Head of caudate nucleus (tissue), 42 donors: ENCODE data around the gene ST7.

Source experiments
- DNase-seq, 42 donors: peaks; one replicate each; pipeline versions ENCODE4 v3.0.0 to v3.0.0-alpha.2; 2020 to 2021; ENCODE audit warnings: mixed read lengths in 7 of 42
- intact Hi-C: fragments of 100-400 bp; cut with DNase I; formaldehyde crosslinking; loops from one replicate; pipeline ENCODE4 v1.15.0; 2022

The ST7 gene

GRCh38 chr7:117129521-117129955 lies 176.2 kb downstream of the ST7 start:
- no peak for DNase-seq
- intact Hi-C loops, result no loop called here

GRCh38 chr7:117130262-117130661 lies 177.0 kb downstream of the ST7 start:
- no peak for DNase-seq
- intact Hi-C loops, result no loop called here

- DNase-seq, result no peak
- intact Hi-C loops, result no loop called here
Observed at GRCh38 chr7:117132321-117133120, 179.2 kb downstream of the ST7 start.

GRCh38 chr7:117133125-117133524 lies 179.8 kb downstream of the ST7 start:
- intact Hi-C loops, result no loop called here
- no peak for DNase-seq

- no peak for DNase-seq
Observed at GRCh38 chr7:117134411-117134810, 181.1 kb downstream of the ST7 start.

GRCh38 chr7:117134889-117135552 lies 181.7 kb downstream of the ST7 start:
- intact Hi-C loops, result no loop called here
- DNase-seq, result no peak

More at GRCh38 chr7:117134411-117134810, 181.1 kb downstream of the ST7 start:
- intact Hi-C loops, result no loop called here

GRCh38 chr7:117135553-117135891 lies 182.2 kb downstream of the ST7 start:
- DNase-seq, result no peak
- intact Hi-C loops, result no loop called here

- intact Hi-C loops, result no loop called here
- no peak for DNase-seq
Observed at GRCh38 chr7:117137868-117138267, 184.6 kb downstream of the ST7 start.

GRCh38 chr7:117138495-117138894 lies 185.2 kb downstream of the ST7 start:
- intact Hi-C loops, result no loop called here
- DNase-seq, result no peak

- intact Hi-C loops, result no loop called here
- no peak for DNase-seq
Observed at GRCh38 chr7:117138981-117139380, 185.7 kb downstream of the ST7 start.

GRCh38 chr7:117139397-117139984 lies 186.2 kb downstream of the ST7 start:
- DNase-seq, result no peak
- intact Hi-C loops, result no loop called here

GRCh38 chr7:117140921-117141320 lies 187.6 kb downstream of the ST7 start:
- intact Hi-C loops, result no loop called here

GRCh38 chr7:117143066-117143465 lies 189.8 kb downstream of the ST7 start:
- intact Hi-C loops, result no loop called here

More at GRCh38 chr7:117140921-117141320, 187.6 kb downstream of the ST7 start:
- DNase-seq, result no peak

GRCh38 chr7:117143580-117143979 lies 190.3 kb downstream of the ST7 start:
- no peak for DNase-seq
- intact Hi-C loops, result no loop called here

More at GRCh38 chr7:117143066-117143465, 189.8 kb downstream of the ST7 start:
- DNase-seq, result no peak

GRCh38 chr7:117145333-117145732 lies 192.0 kb downstream of the ST7 start:
- intact Hi-C loops, result no loop called here
- DNase-seq, result no peak

GRCh38 chr7:117146059-117146458 lies 192.8 kb downstream of the ST7 start:
- intact Hi-C loops, result no loop called here
- DNase-seq, result no peak

GRCh38 chr7:117146511-117146910 lies 193.2 kb downstream of the ST7 start:
- intact Hi-C loops, result no loop called here
- DNase-seq, result no peak

GRCh38 chr7:117148971-117149370 lies 195.7 kb downstream of the ST7 start:
- intact Hi-C loops, result no loop called here
- no peak for DNase-seq

GRCh38 chr7:117149692-117150091 lies 196.4 kb downstream of the ST7 start:
- no peak for DNase-seq
- intact Hi-C loops, result no loop called here

GRCh38 chr7:117152213-117153007 lies 199.1 kb downstream of the ST7 start:
- intact Hi-C loops, result no loop called here
- no peak for DNase-seq
